BLaER1 treated with 17β-estradiol and CSF1 and Interleukin-3, amounts not matched to agents 10 nM and 100 nM (cell line): Measurements from ENCODE around the gene ARMC8.

Source experiments
- H3K27ac ChIP-seq, 11 experiments: shearing (Covaris generic); formaldehyde crosslinking; 2 replicates each; pipeline ENCODE4 v1.8.1; 2022
- H3K27me3 ChIP-seq, 11 experiments: shearing (Covaris generic); formaldehyde crosslinking; 2 replicates each; pipeline ENCODE4 v1.8.1; 2022
- H3K36me3 ChIP-seq, 11 experiments: shearing (Covaris generic); formaldehyde crosslinking; 2 replicates each; pipeline ENCODE4 v1.8.1; 2022
- H3K4me1 ChIP-seq, 10 experiments: shearing (Covaris generic); formaldehyde crosslinking; 2 replicates each; pipeline ENCODE4 v1.8.1; 2022
- H3K4me2 ChIP-seq, 11 experiments: shearing (Covaris generic); formaldehyde crosslinking; 2 replicates each; pipeline ENCODE4 v1.8.1; 2022
- H3K4me3 ChIP-seq, 10 experiments: shearing (Covaris generic); formaldehyde crosslinking; 2 replicates each; pipeline ENCODE4 v1.8.1; 2022
- H3K9ac ChIP-seq, 11 experiments: shearing (Covaris generic); formaldehyde crosslinking; 2 replicates each; pipeline ENCODE4 v1.8.1; 2022
- H3K9me3 ChIP-seq, 11 experiments: shearing (Covaris generic); formaldehyde crosslinking; replicated peaks in 1 of 11; 2 replicates each; pipeline ENCODE4 v1.8.1; 2022
- H4K20me1 ChIP-seq, 11 experiments: shearing (Covaris generic); formaldehyde crosslinking; 2 replicates each; pipeline ENCODE4 v1.8.1; 2022
- Cebpa-rat ChIP-seq, 11 experiments: shearing (Covaris generic); IDR thresholded peaks; 2 replicates each; pipeline ENCODE4 v1.8.1; 2022

ARMC8 gene

GRCh38 chr3:138317687-138318086 is 130.6 kb downstream of the ARMC8 start:
- H3K27ac ChIP-seq: no peak overlapping the region
- no peak overlapping the region for H3K4me3 ChIP-seq
- no peak for TF ChIP-seq Cebpa-rat (IDR thresholded peaks at IDR 0.05)
- peaks cover 0 to 11% (median 4%) of the 10 kb centered on the region in 10 experiments; a peak in 11 of 20 replicates for H3K4me1 ChIP-seq
- no peak overlapping the region for H3K4me2 ChIP-seq
- H4K20me1 ChIP-seq: no peaks in the 10 kb centered on the region
- H3K9ac ChIP-seq: no peak overlapping the region
- no peaks in the 10 kb centered on the region for H3K27me3 ChIP-seq
- no peaks in the 10 kb centered on the region for H3K9me3 ChIP-seq
- H3K36me3 ChIP-seq: no peaks in the 10 kb centered on the region

GRCh38 chr3:138323971-138324370 is 136.9 kb downstream of the ARMC8 start:
- H3K27me3 ChIP-seq: no peaks in the 10 kb centered on the region
- H3K4me3 ChIP-seq: no peak overlapping the region
- no peaks in the 10 kb centered on the region for H4K20me1 ChIP-seq
- TF ChIP-seq Cebpa-rat (IDR thresholded peaks at IDR 0.05): no peak
- H3K4me2 ChIP-seq: no peak overlapping the region
- no peaks in the 10 kb centered on the region for H3K9me3 ChIP-seq
- no peak overlapping the region for H3K27ac ChIP-seq
- no peaks in the 10 kb centered on the region for H3K36me3 ChIP-seq
- H3K4me1 ChIP-seq: peaks cover 7 to 26% (median 14%) of the 10 kb centered on the region in 10 experiments
- H3K9ac ChIP-seq: no peak overlapping the region

- H3K36me3 ChIP-seq: no peaks in the 10 kb centered on the region
- no peak overlapping the region for H3K27ac ChIP-seq
- H3K4me3 ChIP-seq: no peak overlapping the region
- H3K9ac ChIP-seq: no peak overlapping the region
- no peaks in the 10 kb centered on the region for H3K9me3 ChIP-seq
- no peak for TF ChIP-seq Cebpa-rat (IDR thresholded peaks at IDR 0.05)
- H3K4me2 ChIP-seq: no peak overlapping the region
- H4K20me1 ChIP-seq: no peaks in the 10 kb centered on the region
- H3K27me3 ChIP-seq: no peaks in the 10 kb centered on the region
- H3K4me1 ChIP-seq: peaks cover 13 to 35% (median 21%) of the 10 kb centered on the region in 10 experiments
Measured at GRCh38 chr3:138325990-138326389, 138.9 kb downstream of the ARMC8 start.

- Histone ChIP-seq H4K20me1 (no peaks in the 10 kb centered on the region), H3K9ac (no peak overlapping the region), H3K36me3 (no peaks in the 10 kb centered on the region), H3K27me3 (no peaks in the 10 kb centered on the region), H3K4me1 (peaks cover 13 to 35% (median 21%) of the 10 kb centered on the region in 10 experiments), H3K4me3 (no peak overlapping the region), H3K9me3 (no peaks in the 10 kb centered on the region), H3K27ac (no peak overlapping the region), H3K4me2 (no peak overlapping the region)
- TF ChIP-seq Cebpa-rat (IDR thresholded peaks at IDR 0.05): no peak
Measured at GRCh38 chr3:138326866-138327595, 139.9 kb downstream of the ARMC8 start.

- TF ChIP-seq Cebpa-rat (IDR thresholded peaks at IDR 0.05): no peak
- H3K27me3 ChIP-seq: no peaks in the 10 kb centered on the region
- no peak overlapping the region for H3K9ac ChIP-seq
- H3K4me2 ChIP-seq: no peak overlapping the region
- no peaks in the 10 kb centered on the region for H3K9me3 ChIP-seq
- no peak overlapping the region for H3K27ac ChIP-seq
- H3K4me3 ChIP-seq: no peak overlapping the region
- no peaks in the 10 kb centered on the region for H4K20me1 ChIP-seq
- H3K4me1 ChIP-seq: peaks cover 12 to 29% (median 16%) of the 10 kb centered on the region in 10 experiments
- H3K36me3 ChIP-seq: no peaks in the 10 kb centered on the region
Measured at GRCh38 chr3:138327831-138328230, 140.7 kb downstream of the ARMC8 start.

GRCh38 chr3:138328341-138328740 is 141.2 kb downstream of the ARMC8 start:
- peaks cover 10 to 24% (median 15%) of the 10 kb centered on the region in 10 experiments for H3K4me1 ChIP-seq
- H3K4me2 ChIP-seq: peak overlapping the region; percentile 97 to 100 (median 99)
- no peaks in the 10 kb centered on the region for H4K20me1 ChIP-seq
- no peak overlapping the region for H3K27ac ChIP-seq
- peak overlapping the region in 4 of 10 experiments; percentile 59 to 69 (median 68); a peak in 6 of 20 replicates for H3K4me3 ChIP-seq
- H3K27me3 ChIP-seq: no peaks in the 10 kb centered on the region
- TF ChIP-seq Cebpa-rat (IDR thresholded peaks at IDR 0.05): no peak
- no peaks in the 10 kb centered on the region for H3K9me3 ChIP-seq
- H3K9ac ChIP-seq: no peak overlapping the region
- H3K36me3 ChIP-seq: no peaks in the 10 kb centered on the region

- no peak for TF ChIP-seq Cebpa-rat (IDR thresholded peaks at IDR 0.05)
- no peaks in the 10 kb centered on the region for H3K9me3 ChIP-seq
- H4K20me1 ChIP-seq: no peaks in the 10 kb centered on the region
Measured at GRCh38 chr3:138329127-138329983, 142.3 kb downstream of the ARMC8 start, which contains the start of gene NME9. Gene NME9 (minus strand): TSS chr3:138329851. CDS start chr3:138329335, 516 bp downstream.

GRCh38 chr3:138329984-138330293 is 142.8 kb downstream of the ARMC8 start:
- H3K27me3 ChIP-seq: no peaks in the 10 kb centered on the region
- peak overlapping the region; percentile 97 to 100 (median 99) for H3K4me2 ChIP-seq
- no peak for TF ChIP-seq Cebpa-rat (IDR thresholded peaks at IDR 0.05)
- peak overlapping the region; percentile 59 to 80 (median 69) for H3K4me3 ChIP-seq
- H3K36me3 ChIP-seq: no peaks in the 10 kb centered on the region
- no peaks in the 10 kb centered on the region for H3K9me3 ChIP-seq
- H4K20me1 ChIP-seq: no peaks in the 10 kb centered on the region
- peak overlapping the region in 7 of 11 experiments; percentile 69 to 79 (median 75); a peak in 9 of 22 replicates for H3K9ac ChIP-seq
- H3K4me1 ChIP-seq: peaks cover 8 to 18% (median 15%) of the 10 kb centered on the region in 10 experiments
- no peak overlapping the region for H3K27ac ChIP-seq

More at GRCh38 chr3:138329127-138329983, 142.3 kb downstream of the ARMC8 start, which contains the start of gene NME9:
- peak within 1 kb of the TSS; percentile 32 to 79 (median 73) for H3K9ac ChIP-seq
- H3K36me3 ChIP-seq: no peaks in the 10 kb centered on the region
- no peaks in the 10 kb centered on the region for H3K27me3 ChIP-seq
- peak within 1 kb of the TSS; percentile 59 to 80 (median 69) for H3K4me3 ChIP-seq
- peak within 1 kb of the TSS; percentile 97 to 100 (median 99) for H3K4me2 ChIP-seq
- H3K27ac ChIP-seq: peak within 1 kb of the TSS in 7 of 11 experiments; percentile 17 to 72 (median 47); a peak in 10 of 22 replicates
- H3K4me1 ChIP-seq: peaks cover 8 to 20% (median 15%) of the 10 kb centered on the region in 10 experiments

- TF ChIP-seq Cebpa-rat (IDR thresholded peaks at IDR 0.05): no peak
- H3K36me3 ChIP-seq: no peaks in the 10 kb centered on the region
- H3K27ac ChIP-seq: no peak overlapping the region
- peaks cover 8 to 18% (median 15%) of the 10 kb centered on the region in 10 experiments for H3K4me1 ChIP-seq
- no peaks in the 10 kb centered on the region for H4K20me1 ChIP-seq
- H3K9ac ChIP-seq: no peak overlapping the region
- no peak overlapping the region for H3K4me2 ChIP-seq
- no peaks in the 10 kb centered on the region for H3K9me3 ChIP-seq
- H3K27me3 ChIP-seq: no peaks in the 10 kb centered on the region
- no peak overlapping the region for H3K4me3 ChIP-seq
Measured at GRCh38 chr3:138331143-138331894, 144.2 kb downstream of the ARMC8 start.
